Muscle of arm (tissue), 12 donors: Measurements from ENCODE around the gene GRIFIN. TPM values are rescaled to one million over a fixed set of nuclear protein-coding genes. Genes with fewer than 3 reads are reported as not detected.
"Not testable (repeated sequence)": the region's sequence is repeated elsewhere in the genome, so short reads cannot be mapped to it uniquely, and the experiment has no call there.

ENCODE experiments used
- DNase-seq: peaks from one replicate; pipeline ENCODE4 v3.0.0-alpha.2; 2013
- polyA plus RNA-seq, 12 donors: library from polyadenylated mRNA; unstranded; fragments of 120-200 nt; gene quantifications; one replicate each; pipeline ENCODE4 v1.2.1, GENCODE V29; 2013; ENCODE audit not compliant: insufficient read length in 12 of 12

GRIFIN gene
- polyA plus RNA-seq, 12 donors = not detected

DNA sequence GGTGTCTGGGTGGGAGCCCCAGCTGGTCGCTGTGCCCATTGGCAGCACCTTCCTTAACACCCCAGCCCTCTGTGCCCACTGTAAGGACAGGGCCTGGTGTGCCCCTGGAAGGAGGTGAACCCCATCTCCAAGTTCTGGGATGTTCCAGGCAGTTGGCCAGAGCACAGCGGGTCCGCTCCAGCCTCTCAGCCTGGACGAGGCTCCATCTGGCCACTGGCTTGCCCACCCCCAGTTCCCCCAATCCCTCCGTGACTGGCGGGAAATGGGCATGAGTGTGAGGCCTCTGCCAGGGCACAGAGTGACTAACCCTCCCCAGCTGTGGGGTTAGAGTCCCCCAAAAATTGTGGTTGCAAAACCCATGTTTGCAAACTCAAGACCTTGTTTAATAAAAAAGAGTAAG lies 15.6 kb downstream of the GRIFIN start:
- no peak for DNase-seq

DNA sequence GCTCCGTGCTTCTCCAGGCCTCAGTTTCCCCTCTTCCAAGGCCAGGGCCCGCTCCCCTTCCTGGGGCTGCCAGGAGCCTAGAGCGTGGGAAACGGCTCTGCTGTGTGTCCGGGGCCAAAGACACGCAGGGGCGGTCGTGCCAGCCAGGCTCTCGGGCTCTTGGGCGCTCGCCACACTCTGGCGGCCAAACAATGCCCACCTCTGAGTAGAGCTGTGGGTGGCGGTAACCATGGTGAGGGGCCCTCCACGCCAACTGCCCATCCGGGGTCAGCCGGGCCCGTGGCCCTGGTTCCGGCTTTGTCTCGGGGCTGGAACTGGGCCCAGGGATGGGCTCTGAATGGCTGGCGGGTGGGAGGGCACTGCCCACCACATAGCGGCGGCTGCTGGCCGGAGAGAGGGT lies 16.0 kb downstream of the GRIFIN start:
- no peak for DNase-seq

GRCh38 chr7:2459674-2460073 lies 16.5 kb downstream of the GRIFIN start:
- no peak for DNase-seq

DNA sequence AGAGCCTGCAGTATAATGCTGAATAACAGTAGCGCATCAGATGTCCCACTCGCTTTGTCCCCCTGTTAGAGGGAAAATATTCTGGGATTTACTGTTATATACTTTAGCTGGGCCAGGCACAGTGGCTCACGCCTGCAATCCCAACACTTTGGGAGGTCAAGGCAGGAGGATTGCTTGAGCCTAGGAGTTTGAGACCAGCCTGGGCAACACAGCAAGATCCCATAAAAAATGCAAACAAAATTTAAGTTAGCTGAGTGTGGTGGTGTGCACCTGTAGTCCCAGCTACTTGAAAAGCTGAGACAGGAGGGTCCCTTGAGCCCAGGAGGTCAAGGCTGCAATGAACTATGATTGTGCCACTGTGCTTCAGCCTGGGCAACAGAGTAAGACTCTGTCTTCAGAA lies 22.3 kb downstream of the GRIFIN start:
- not testable (repeated sequence) for DNase-seq

DNA sequence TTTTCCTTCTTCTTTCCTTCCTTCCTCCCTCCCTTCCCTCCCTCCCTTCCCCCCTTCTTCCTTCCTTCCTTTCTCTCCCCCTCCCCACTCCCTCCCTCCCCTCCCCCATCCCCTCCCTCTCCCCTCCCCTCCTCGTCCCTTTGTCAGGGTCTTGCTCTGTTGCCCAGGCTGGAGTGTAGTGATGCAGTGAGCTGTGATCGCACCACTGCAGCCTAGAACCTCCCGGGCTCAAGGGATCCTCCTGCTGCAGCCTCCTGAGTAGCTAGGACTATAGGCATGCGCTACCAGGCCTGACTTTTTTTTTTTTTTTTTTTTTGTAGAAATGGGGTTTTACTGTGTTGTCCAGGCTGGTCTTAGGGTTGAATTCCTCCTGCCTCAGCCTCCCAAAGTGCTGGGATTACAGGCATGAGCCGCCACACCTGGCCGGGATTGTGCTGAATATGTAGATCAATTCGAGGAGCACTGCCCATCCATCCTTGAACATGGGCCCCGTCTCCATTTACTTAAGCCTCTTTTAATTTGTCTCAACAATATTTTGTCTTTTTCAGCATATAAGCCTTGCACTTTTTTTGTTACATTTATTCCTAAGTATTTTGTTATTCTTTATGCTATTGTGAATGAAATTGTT lies 23.4 kb downstream of the GRIFIN start:
- no peak for DNase-seq

GRCh38 chr7:2452074-2452507 lies 24.1 kb downstream of the GRIFIN start:
- DNase-seq = no peak

DNA sequence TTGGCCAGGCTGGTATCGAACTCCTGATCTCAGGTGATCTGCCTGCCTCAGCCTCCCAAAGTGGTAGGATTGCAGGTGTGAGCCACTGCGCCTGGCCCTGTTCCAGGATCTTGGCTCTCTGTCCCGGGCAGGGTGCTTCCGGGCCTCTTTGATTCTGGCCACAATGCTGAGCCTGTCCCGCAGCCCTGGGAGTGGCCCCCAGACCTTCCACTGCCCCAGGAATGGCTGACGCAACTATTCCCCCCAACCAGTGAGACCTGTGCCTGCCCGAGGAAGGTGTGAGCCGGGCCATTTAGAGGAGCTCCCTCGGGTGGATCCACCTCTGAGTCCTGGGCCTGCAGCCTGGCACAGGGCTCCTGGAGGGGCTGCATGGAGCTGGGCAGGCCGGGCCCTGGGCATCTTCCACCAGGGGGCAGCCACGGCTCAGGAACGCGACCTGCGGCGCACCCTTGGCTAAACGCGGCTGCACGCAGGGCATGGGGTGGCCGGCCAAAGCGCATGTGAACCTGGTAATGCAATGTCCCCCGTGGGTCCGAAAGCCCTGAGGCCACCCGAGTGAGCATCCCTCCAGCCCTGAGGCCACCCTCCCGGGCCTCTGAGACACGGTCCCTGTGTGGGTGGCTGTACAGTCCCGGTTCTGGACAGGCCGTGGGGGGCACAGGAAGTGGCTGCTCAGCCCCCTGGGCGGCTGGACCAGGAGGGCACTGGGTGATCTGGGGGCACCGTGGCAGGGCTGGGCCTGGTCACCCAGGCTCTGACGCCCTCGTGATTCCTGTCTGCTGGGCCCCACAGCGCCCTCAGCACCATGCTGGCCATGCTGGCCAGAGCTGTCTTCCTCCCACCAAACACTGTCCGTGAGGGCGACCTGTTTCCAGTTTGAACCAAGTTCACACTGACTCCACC lies 24.8 kb downstream of the GRIFIN start:
- peak; percentile 82 for DNase-seq

DNA sequence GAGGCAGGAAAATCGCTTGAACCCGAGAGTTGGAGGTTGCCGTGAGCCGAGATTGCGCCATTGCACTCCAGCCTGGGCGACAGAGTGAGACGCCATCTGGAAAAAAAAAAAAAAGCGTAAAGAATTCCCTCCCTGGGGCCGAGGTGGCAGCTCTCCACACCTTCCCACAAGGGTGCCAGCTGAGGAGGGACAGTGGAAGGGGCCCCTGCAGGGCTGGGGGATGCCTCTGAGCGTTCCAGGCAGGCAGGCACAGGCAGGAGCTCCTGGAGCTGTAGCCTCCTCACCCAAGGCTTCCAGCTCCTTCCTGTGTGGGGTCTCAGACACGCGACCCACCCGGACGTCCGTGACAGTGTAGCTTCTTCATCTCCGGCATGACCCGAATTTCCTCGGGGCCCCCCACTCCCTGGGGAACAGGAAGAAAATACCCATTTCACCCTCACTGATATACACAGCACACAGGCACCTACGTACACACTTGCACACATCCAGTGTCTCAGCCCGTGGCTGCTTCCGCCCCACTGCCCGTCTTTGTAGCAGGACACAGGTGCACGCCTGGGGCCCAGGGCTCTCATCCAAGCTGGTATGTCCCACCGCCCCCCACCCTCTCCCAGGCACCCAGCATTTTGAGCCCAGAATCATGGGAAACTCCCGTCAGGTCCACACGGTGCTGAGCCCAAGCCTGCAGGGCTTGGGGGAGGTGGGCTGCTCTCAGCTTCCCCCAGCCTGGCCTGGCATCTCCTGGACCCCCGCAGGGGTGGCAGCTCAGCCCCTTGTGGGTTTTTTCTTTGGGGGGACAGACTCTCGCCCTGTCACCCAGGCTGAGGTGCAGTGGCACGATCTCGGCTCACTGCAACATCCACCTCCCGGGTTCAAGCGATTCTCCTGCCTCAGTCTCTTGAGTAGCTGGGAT lies 25.7 kb downstream of the GRIFIN start:
- no peak for DNase-seq

DNA sequence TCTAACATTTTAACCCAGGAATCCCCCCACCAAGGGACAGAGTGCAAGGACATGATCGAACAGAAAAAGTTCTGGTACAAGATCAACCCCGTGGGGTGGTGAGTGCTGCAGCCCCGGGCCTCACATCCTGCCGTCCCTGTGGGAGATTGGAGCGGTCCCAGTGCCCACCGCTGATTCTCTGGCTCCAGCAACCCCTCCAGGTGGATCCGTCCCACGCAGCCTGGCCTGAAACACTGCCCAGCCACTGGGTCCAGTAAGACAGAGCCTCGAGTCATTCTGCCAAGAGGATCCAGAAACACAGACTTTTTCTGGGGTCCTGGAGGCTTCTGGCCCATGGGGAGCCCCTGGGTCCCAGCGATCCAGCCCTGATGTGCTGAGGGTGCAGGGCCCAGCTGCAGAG lies 29.5 kb downstream of the GRIFIN start:
- no peak for DNase-seq

DNA sequence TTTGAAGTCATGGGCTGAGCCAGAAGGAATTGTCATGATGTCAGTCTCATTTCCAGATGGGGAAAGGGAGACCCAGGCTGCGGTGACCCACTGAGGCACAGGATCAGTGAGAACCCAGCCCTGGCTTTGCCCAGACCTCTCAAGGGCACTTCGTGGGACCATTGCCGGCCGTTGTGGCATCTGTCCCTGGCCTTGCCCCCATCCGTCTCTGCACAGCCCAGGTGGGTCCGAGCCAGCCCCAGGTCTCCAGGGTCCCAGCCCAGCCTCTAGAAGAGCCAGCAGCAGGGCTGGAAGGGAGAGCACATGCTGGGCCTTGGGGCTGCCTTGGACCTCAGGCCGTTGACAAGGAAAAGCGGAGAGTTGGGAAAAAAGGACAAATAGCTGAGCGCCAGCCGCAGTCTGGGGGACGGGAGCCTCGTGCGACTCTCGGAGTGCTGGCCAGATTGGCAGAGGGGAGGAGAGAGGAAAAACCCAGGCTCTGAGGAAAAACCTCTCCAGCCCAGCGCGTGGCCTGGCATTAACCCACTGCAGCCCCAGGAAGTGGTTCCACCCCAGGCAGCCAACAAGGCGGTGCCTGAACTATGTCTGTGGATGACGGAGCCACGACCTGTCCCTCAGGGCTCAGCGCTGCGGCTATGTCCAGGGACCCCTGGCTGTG lies 30.2 kb downstream of the GRIFIN start:
- no peak for DNase-seq

- DNase-seq = no peak
These were observed 31.2 kb downstream of the GRIFIN start for GRCh38 chr7:2445047-2445446.

- no peak for DNase-seq
These were observed 31.7 kb downstream of the GRIFIN start for GRCh38 chr7:2444476-2444875.

- no peak for DNase-seq
These were observed 32.7 kb downstream of the GRIFIN start for GRCh38 chr7:2443491-2443890.

DNA sequence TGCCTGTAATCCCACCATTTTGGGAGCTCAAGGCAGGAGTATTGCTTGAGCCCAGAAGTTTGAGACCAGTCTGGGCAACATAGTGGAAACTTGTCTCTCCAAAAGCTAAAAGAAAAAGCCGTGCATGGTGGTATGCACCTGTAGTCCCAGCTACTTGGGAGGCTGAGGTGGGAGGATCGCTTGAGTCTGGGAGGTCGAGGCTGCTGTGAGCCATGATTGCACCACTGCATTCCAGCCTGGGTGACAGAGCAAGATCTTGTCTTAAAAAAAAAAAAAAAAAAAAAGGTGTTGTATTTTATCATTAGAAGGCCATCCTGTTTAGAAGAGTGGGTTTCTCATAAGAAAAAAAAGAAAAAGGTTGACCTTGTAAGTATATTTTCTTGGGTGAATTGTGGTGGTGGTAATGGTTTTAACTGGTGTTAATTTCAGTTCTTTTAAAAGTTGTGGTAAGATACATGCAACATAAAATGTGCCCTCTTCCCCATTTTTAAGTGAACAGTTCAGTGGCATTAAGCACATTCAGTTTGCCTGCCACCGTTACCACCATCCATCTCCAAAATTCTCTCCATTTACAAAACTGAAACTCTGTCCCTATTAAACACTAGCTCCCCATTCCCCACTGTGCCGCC lies 34.7 kb downstream of the GRIFIN start:
- DNase-seq = no peak

DNA sequence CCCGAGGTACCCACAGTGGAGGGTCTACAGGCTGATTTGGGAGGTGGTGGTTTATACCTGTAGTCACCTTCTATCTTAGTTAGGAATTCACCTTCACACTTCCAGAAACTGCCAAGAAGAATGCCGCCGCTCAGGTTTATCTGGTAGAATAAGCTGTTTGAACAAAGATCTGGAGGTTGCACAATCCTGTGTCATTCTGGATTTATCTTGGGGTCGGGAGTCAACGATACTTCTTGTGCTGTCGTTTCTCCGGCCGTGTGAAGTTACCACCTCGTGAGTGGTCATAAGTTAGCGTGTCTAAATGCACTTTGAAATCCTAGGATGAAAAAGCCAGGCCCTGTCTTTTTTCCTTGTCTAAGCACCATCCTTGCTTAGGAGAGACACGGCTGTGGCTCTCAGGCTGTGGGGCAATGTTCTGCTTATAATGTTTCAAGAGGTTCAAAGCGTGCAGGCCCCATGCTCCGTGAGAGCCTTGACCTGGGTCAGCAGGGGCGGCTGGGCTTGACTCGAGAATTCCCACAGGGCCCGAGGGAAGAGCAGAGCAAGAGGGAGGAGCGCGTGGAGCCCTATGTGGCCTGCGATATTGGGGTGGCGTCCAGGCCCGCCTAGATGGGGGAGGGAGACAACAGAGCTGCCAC lies 35.5 kb downstream of the GRIFIN start:
- no peak for DNase-seq

- no peak for DNase-seq
These were observed 37.4 kb downstream of the GRIFIN start for GRCh38 chr7:2438775-2439174.

- no peak for DNase-seq
These were observed 38.0 kb downstream of the GRIFIN start for GRCh38 chr7:2438186-2438585.

- DNase-seq = no peak
These were observed 38.6 kb downstream of the GRIFIN start for GRCh38 chr7:2437537-2438148.

- DNase-seq = no peak
These were observed 39.1 kb downstream of the GRIFIN start for GRCh38 chr7:2437136-2437535.
